PFSK-1 (cell line): ENCODE results near the gene N4BP2.

Experiments
- FOXP2 ChIP-seq: optimal IDR thresholded peaks from 2 replicates; pipeline ENCODE3; 2011; ENCODE audit warnings: borderline replicate concordance, control low read depth, inconsistent platforms; ENCODE audit not compliant: insufficient read depth; ENCODE audit errors: extremely low read length, extremely low read depth
- POLR2AphosphoS5 ChIP-seq: IDR thresholded peaks from 2 replicates; pipeline ENCODE4 v1.6.1; 2012; ENCODE audit warnings: low read depth, mild to moderate bottlenecking, control low read depth, low read length, moderate library complexity
- SIN3A ChIP-seq: IDR thresholded peaks from 2 replicates; pipeline ENCODE4 v1.6.1; 2012; ENCODE audit warnings: mild to moderate bottlenecking, low read length, moderate library complexity, borderline replicate concordance; ENCODE audit not compliant: insufficient read depth
- TAF1 ChIP-seq: IDR thresholded peaks from 2 replicates; pipeline ENCODE4 v1.6.1; 2012; ENCODE audit warnings: low read length, control low read depth, borderline replicate concordance; ENCODE audit not compliant: insufficient read depth
- TF ChIP-seq, protein P1 (sequence below), 2 experiments: IDR thresholded peaks; 2 replicates each; pipeline versions ENCODE4 v1.6.1 to v1.8.0; 2011 to 2012; ENCODE audit warnings: low read depth in 2 of 2, low read length in 2 of 2, control low read depth in 1 of 2, inconsistent platforms in 1 of 2, mild to moderate bottlenecking in 1 of 2, moderate library complexity in 1 of 2; ENCODE audit not compliant: insufficient read depth in 1 of 2

DNA sequence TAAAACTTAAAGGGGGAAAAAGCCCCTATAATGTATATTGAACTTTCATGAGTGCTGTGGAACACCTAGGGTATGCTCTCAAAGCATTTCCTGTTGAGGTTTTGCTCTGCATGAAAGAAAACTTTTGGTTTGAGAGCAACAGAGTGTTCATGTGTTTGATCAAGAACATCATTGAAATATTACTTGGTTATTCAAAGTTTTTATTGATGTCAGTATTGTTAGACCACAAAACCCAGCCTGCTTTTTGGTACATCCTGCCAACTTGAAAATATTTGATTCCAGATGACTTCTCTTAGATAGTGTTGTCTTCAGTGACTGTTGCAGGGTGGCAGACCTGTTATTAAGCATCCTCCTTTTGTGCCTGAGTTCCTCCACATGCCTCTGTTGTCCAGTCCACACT is 68.0 kb downstream of the N4BP2 start:
- no peak for TF ChIP-seq FOXP2
- TF ChIP-seq POLR2AphosphoS5, result no peak
- no peak for TF ChIP-seq SIN3A
- TF ChIP-seq, protein P1, sequence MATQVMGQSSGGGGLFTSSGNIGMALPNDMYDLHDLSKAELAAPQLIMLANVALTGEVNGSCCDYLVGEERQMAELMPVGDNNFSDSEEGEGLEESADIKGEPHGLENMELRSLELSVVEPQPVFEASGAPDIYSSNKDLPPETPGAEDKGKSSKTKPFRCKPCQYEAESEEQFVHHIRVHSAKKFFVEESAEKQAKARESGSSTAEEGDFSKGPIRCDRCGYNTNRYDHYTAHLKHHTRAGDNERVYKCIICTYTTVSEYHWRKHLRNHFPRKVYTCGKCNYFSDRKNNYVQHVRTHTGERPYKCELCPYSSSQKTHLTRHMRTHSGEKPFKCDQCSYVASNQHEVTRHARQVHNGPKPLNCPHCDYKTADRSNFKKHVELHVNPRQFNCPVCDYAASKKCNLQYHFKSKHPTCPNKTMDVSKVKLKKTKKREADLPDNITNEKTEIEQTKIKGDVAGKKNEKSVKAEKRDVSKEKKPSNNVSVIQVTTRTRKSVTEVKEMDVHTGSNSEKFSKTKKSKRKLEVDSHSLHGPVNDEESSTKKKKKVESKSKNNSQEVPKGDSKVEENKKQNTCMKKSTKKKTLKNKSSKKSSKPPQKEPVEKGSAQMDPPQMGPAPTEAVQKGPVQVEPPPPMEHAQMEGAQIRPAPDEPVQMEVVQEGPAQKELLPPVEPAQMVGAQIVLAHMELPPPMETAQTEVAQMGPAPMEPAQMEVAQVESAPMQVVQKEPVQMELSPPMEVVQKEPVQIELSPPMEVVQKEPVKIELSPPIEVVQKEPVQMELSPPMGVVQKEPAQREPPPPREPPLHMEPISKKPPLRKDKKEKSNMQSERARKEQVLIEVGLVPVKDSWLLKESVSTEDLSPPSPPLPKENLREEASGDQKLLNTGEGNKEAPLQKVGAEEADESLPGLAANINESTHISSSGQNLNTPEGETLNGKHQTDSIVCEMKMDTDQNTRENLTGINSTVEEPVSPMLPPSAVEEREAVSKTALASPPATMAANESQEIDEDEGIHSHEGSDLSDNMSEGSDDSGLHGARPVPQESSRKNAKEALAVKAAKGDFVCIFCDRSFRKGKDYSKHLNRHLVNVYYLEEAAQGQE (IDR thresholded peaks at IDR 0.05; ENCODE audit: insufficient read depth in 1 of 2, low read depth in 2 of 2, low read length in 2 of 2), result no peak
- TF ChIP-seq TAF1, result no peak
